ENCODE data around the gene NFATC2. TPM values are rescaled to one million over a fixed set of nuclear protein-coding genes. Genes with fewer than 3 reads are reported as not detected.
A peak's percentile ranks its signal among the peaks of the same experiment; 100 is the strongest.

NFATC2 gene
- total RNA-seq, 1 donor from 2014 or later, result 1.9 TPM

DNA sequence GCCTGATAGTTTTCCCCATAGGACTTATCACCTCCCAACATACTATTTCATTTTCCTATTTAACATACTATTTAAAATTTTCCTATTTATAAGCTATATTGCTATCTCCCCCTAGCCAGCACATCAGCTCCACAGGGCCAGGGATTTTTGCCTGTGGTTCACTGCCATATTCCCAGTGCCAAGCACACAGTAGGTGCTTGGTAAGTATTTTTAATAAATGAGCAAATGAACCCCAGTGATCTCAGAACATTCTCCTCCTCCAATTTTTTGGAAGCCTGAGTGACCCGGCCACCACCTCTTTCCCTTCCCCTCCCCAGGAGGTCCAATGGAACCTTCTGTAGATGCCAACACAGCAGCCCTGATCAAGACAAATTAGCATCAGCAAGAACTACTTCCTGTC is 33.3 kb downstream of the NFATC2 start:
- no peak for DNase-seq (ENCODE audit: low read depth, low spot score)
- H3K4me3 Mint-ChIP-seq, result no peak overlapping the region
- no peaks in the 10 kb centered on the region for H3K27me3 Mint-ChIP-seq (ENCODE audit: low read depth)
- no peaks in the 10 kb centered on the region for H3K9me3 Mint-ChIP-seq
- H3K36me3 Mint-ChIP-seq (ENCODE audit: low read depth), result no peaks in the 10 kb centered on the region
- no peak overlapping the region for H3K27ac Mint-ChIP-seq (ENCODE audit: unreplicated experiment)
- H3K4me1 Mint-ChIP-seq, result peaks cover 45% of the 10 kb centered on the region
- TF ChIP-seq CTCF (conservative IDR thresholded peaks at IDR 0.05), result no peak

- H3K9me3 Mint-ChIP-seq, result no peaks in the 10 kb centered on the region
- no peak overlapping the region for H3K4me3 Mint-ChIP-seq
- peaks cover 45% of the 10 kb centered on the region for H3K4me1 Mint-ChIP-seq
- no peak for DNase-seq (ENCODE audit: low read depth, low spot score)
- no peaks in the 10 kb centered on the region for H3K36me3 Mint-ChIP-seq (ENCODE audit: low read depth)
- H3K27me3 Mint-ChIP-seq (ENCODE audit: low read depth), result no peaks in the 10 kb centered on the region
- H3K27ac Mint-ChIP-seq (ENCODE audit: unreplicated experiment), result no peak overlapping the region
- TF ChIP-seq CTCF (conservative IDR thresholded peaks at IDR 0.05), result no peak
These were observed 33.7 kb downstream of the NFATC2 start for GRCh38 chr20:51508780-51509179.

- no peak for DNase-seq (ENCODE audit: low read depth, low spot score)
- TF ChIP-seq CTCF (conservative IDR thresholded peaks at IDR 0.05), result no peak
- H3K4me3 Mint-ChIP-seq, result no peak overlapping the region
- no peaks in the 10 kb centered on the region for H3K27me3 Mint-ChIP-seq (ENCODE audit: low read depth)
- no peaks in the 10 kb centered on the region for H3K9me3 Mint-ChIP-seq
- peaks cover 45% of the 10 kb centered on the region for H3K4me1 Mint-ChIP-seq
- H3K27ac Mint-ChIP-seq (ENCODE audit: unreplicated experiment), result peak overlapping the region; percentile 32
- H3K36me3 Mint-ChIP-seq (ENCODE audit: low read depth), result no peaks in the 10 kb centered on the region
These were observed 34.4 kb downstream of the NFATC2 start for GRCh38 chr20:51508158-51508557.

DNA sequence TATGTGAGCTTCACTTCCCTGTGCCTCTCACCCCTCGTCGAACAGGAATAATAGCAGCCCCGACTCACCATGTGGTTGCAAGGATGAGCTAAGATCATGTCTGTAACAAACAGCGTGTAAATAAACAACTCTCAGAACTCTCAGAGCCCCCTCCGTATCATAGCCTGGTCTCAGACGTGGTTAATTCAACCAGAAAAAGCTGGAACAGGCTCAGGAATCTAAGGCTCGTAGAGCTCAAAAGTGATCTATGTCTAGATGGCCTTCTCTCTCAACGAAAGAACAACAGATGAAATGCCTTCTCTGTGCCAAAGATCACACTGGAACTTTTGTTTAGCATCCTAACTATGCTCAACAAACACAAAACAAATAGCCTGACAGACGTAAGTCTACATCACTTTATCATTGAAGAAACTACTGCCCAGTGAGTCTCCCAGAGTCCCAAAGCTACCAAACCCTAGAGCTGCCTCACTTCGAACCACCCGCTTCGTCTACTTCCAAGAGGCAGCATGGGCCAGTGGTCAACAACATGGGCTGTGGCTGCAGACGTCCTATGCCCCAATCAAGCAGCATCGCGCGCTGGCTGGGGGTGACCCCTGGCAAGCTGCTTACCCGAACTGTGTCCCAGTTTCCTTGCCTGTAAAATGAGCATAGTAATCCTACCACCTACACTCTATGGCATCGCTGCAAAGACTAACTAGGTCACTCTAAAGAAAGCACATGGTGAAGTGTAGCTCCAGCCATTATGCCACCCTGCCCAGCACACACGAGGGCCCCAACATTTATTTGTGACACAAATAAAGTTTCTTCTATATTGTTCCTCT is 35.1 kb downstream of the NFATC2 start:
- H3K9me3 Mint-ChIP-seq, result no peaks in the 10 kb centered on the region
- no peak for DNase-seq (ENCODE audit: low read depth, low spot score)
- H3K27me3 Mint-ChIP-seq (ENCODE audit: low read depth), result no peaks in the 10 kb centered on the region
- no peak overlapping the region for H3K27ac Mint-ChIP-seq (ENCODE audit: unreplicated experiment)
- H3K4me3 Mint-ChIP-seq, result no peak overlapping the region
- H3K4me1 Mint-ChIP-seq, result peaks cover 41% of the 10 kb centered on the region
- TF ChIP-seq CTCF (conservative IDR thresholded peaks at IDR 0.05), result no peak
- no peaks in the 10 kb centered on the region for H3K36me3 Mint-ChIP-seq (ENCODE audit: low read depth)

DNA sequence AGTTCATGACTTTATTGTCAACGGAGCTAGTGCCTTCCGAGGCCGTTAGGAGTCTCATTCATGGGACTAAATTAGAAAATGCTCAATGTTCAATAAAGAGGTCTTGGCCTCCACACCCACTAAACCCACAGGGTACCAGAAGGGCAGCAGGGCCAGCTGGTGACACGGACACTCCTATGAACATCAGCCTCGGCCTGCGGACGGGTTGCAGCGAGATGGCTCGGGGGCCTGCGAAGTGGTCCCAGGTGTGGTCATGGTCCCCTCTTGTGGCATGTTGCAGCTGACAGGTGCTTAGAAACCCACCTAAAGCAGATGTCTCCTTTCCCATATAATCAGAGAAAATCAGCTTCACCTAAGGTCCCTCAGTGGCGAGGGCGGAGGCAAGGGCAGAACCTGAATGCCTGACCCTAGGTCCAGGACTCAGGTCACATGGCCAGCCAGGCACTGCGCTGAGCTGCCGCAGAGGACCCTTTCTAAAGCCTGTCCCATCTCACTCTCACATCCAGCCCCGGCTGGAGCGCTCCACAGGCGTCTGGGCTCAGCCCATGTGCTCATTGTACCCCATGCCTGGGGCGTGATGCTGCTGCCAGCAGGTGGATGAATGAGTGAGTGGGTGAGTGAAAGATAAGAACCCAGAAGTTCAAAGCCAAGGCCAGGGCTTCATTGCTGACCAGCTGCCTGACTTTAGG is 35.8 kb downstream of the NFATC2 start:
- no peak overlapping the region for H3K4me3 Mint-ChIP-seq
- H3K4me1 Mint-ChIP-seq, result peaks cover 39% of the 10 kb centered on the region
- no peaks in the 10 kb centered on the region for H3K9me3 Mint-ChIP-seq
- H3K27me3 Mint-ChIP-seq (ENCODE audit: low read depth), result no peaks in the 10 kb centered on the region
- no peak for TF ChIP-seq CTCF (conservative IDR thresholded peaks at IDR 0.05)
- no peak for DNase-seq (ENCODE audit: low read depth, low spot score)
- H3K36me3 Mint-ChIP-seq (ENCODE audit: low read depth), result no peaks in the 10 kb centered on the region
- no peak overlapping the region for H3K27ac Mint-ChIP-seq (ENCODE audit: unreplicated experiment)
